Measurements from ENCODE around the gene REEP6.

Gene REEP6

GRCh38 chr19:1521636-1522035 is 30.7 kb downstream of the REEP6 start:
- TF ChIP-seq, protein P1, sequence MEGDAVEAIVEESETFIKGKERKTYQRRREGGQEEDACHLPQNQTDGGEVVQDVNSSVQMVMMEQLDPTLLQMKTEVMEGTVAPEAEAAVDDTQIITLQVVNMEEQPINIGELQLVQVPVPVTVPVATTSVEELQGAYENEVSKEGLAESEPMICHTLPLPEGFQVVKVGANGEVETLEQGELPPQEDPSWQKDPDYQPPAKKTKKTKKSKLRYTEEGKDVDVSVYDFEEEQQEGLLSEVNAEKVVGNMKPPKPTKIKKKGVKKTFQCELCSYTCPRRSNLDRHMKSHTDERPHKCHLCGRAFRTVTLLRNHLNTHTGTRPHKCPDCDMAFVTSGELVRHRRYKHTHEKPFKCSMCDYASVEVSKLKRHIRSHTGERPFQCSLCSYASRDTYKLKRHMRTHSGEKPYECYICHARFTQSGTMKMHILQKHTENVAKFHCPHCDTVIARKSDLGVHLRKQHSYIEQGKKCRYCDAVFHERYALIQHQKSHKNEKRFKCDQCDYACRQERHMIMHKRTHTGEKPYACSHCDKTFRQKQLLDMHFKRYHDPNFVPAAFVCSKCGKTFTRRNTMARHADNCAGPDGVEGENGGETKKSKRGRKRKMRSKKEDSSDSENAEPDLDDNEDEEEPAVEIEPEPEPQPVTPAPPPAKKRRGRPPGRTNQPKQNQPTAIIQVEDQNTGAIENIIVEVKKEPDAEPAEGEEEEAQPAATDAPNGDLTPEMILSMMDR (conservative IDR thresholded peaks at IDR 0.05; ENCODE audit: low read depth, low read length) = no peak
- DNase-seq (ENCODE audit: low read depth) = no peak

DNA sequence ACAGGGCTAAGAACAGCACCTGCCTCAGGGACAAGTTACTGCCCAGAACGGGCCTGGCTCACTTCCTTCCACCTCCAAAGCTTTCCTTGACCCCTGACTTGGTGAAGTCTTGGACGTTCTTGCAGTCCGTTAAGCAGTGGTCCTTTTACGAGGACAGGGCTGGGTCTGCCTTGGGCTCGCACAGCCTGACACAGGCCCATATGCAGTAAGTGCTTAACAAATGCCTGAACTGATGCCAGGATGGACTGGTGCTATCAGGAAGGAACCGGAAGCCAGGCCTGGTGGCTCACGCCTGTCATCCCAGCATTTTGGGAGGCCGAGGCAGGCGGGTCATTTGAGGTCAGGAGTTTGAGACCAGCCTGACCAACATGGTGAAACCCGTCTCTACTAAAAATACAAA is 31.1 kb downstream of the REEP6 start:
- DNase-seq (ENCODE audit: low read depth) = no peak
- TF ChIP-seq, protein P1 (conservative IDR thresholded peaks at IDR 0.05; ENCODE audit: low read depth, low read length) = no peak
- H3K4me3 ChIP-seq (ENCODE audit: low read depth, low read length) = no peak overlapping the region

More at GRCh38 chr19:1521636-1522035, 30.7 kb downstream of the REEP6 start:
- no peak overlapping the region for H3K4me3 ChIP-seq (ENCODE audit: low read depth, low read length)

- no peak overlapping the region for H3K4me3 ChIP-seq (ENCODE audit: low read depth, low read length)
- no peak for DNase-seq (ENCODE audit: low read depth)
- TF ChIP-seq, protein P1 (conservative IDR thresholded peaks at IDR 0.05; ENCODE audit: low read depth, low read length) = no peak
Measured at GRCh38 chr19:1522838-1523237, 31.9 kb downstream of the REEP6 start.

GRCh38 chr19:1523412-1524286 is 32.7 kb downstream of the REEP6 start, which contains the start of gene PLK5:
Gene PLK5, plus strand, starts transcription at chr19:1524077. Its CDS starts 2,920 bp downstream, at chr19:1526997.
- no peak within 1 kb of the TSS for H3K4me3 ChIP-seq (ENCODE audit: low read depth, low read length)
- no peak for DNase-seq (ENCODE audit: low read depth)
- TF ChIP-seq, protein P1 (conservative IDR thresholded peaks at IDR 0.05; ENCODE audit: low read depth, low read length) = no peak

GRCh38 chr19:1524287-1524971 is 33.4 kb downstream of the REEP6 start:
- TF ChIP-seq, protein P1 (conservative IDR thresholded peaks at IDR 0.05; ENCODE audit: low read depth, low read length) = no peak
- H3K4me3 ChIP-seq (ENCODE audit: low read depth, low read length) = no peak overlapping the region
- no peak for DNase-seq (ENCODE audit: low read depth)

DNA sequence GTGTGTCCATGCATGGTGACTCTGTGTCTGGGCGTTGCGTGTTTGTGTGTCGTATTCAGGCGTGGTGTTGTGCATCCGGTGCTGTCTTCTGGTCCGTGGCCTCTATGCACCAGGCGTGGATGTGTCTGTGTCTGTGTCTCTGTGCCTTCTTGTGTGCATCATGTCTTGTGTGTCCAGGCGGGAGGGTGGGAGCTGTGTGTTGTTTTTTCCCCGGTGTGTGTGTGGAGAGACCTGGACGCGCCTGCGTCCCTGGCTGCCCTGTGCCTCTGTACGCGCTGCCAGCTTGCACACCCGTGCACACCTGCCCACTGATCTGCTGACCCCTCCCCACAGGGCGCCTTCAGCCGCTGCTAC is 34.0 kb downstream of the REEP6 start:
- DNase-seq (ENCODE audit: low read depth) = no peak
- H3K4me3 ChIP-seq (ENCODE audit: low read depth, low read length) = no peak overlapping the region
- TF ChIP-seq, protein P1 (conservative IDR thresholded peaks at IDR 0.05; ENCODE audit: low read depth, low read length) = no peak
